HepG2 (cell line): ENCODE results near the gene NAA25. TPM values are rescaled to one million over a fixed set of nuclear protein-coding genes. Genes with fewer than 3 reads are reported as not detected.
"Not testable (repeated sequence)": the region's sequence is repeated elsewhere in the genome, so short reads cannot be mapped to it uniquely, and the experiment has no call there.

ENCODE experiments used
- ATAC-seq: fragments of 200-7000 bp; cut with Tn5 transposase; 3 replicates; pipeline ENCODE4 v1.9.1; 2020; ENCODE audit warnings: mild to moderate bottlenecking, moderate library complexity
- BruUV-seq: library from RNA; stranded (reverse); fragments of 400-500 nt; replicated peaks from 2 replicates; lab custom pipeline; 2021; lab: Mats Ljungman, UMichigan
- CTCF ChIA-PET: fragments of 300-600 bp; formaldehyde crosslinking; extraction: SDS; loops from one replicate; lab custom pipeline; 2021; ENCODE audit warnings: low total read pairs, inconsistent platforms, low intra/inter-chr PET ratio; lab: Yijun Ruan, JAX
- POLR2A ChIA-PET: fragments of 350-600 bp; sonication (Branson Sonifier 250); formaldehyde crosslinking; loops from one replicate; lab custom pipeline; 2020; ENCODE audit warnings: antibody characterized with exemption, inconsistent platforms; lab: Yijun Ruan, JAX
- DNase-seq: peaks from one replicate; pipeline ENCODE4 v3.0.0-alpha.2; 2015; ENCODE audit warnings: low spot score
- FAIRE-seq: peaks from 3 replicates; lab custom pipeline; 2011; peaks lifted over from hg19 to GRCh38; lab: Jason Lieb, UNC
- H2AFZ ChIP-seq: one replicate; pipeline ENCODE4 v1.6.1; 2011; ENCODE audit warnings: low read length, inconsistent platforms
- H3K27ac ChIP-seq: fragments of 300-600 bp; 3 replicates; pipeline ENCODE4 v1.8.0; 2011; ENCODE audit warnings: mixed run types, mild to moderate bottlenecking, mixed read lengths, low read length, inconsistent platforms; ENCODE audit not compliant: insufficient read depth; ENCODE audit errors: extremely low read length
- H3K27me3 ChIP-seq, 2 experiments: fragments of 200-600 bp in 1 of 2; 2 replicates in 1 of 2; 3 replicates in 1 of 2; pipeline versions ENCODE4 v1.6.0 to v1.8.0; 2011; ENCODE audit warnings: low read length in 2 of 2, mild to moderate bottlenecking in 2 of 2, moderate library complexity in 2 of 2, inconsistent platforms in 1 of 2; ENCODE audit not compliant: insufficient read depth in 2 of 2, control insufficient read depth in 1 of 2
- H3K36me3 ChIP-seq, 2 experiments: fragments of 200-600 bp in 1 of 2; replicated peaks in 1 of 2; 2 replicates in 1 of 2; 3 replicates in 1 of 2; pipeline versions ENCODE4 v1.5.1 to v1.8.0; 2011; ENCODE audit warnings: low read length in 2 of 2, inconsistent platforms in 1 of 2; ENCODE audit not compliant: insufficient read depth in 2 of 2, control insufficient read depth in 1 of 2
- H3K4me1 ChIP-seq: 2 replicates; pipeline ENCODE4 v1.5.1; 2012; ENCODE audit warnings: low read length, inconsistent platforms; ENCODE audit not compliant: insufficient read depth
- H3K4me2 ChIP-seq: 2 replicates; pipeline ENCODE4 v1.6.0; 2011; ENCODE audit warnings: low read depth, low read length, inconsistent platforms
- H3K4me3 ChIP-seq, 3 experiments: fragments of 200-600 bp in 1 of 3; sonication (generic), shearing (Covaris generic) in 1 of 3; replicated peaks in 1 of 3; 2 replicates each; pipeline ENCODE4 v1.5.1; 2011 to 2016; ENCODE audit warnings: low read length in 3 of 3, inconsistent platforms in 2 of 3, low read depth in 2 of 3, mild to moderate bottlenecking in 2 of 3, control low read depth in 1 of 3, mixed read lengths in 1 of 3; ENCODE audit not compliant: insufficient read depth in 1 of 3
- H3K79me2 ChIP-seq: one replicate; pipeline ENCODE4 v1.6.1; 2011; ENCODE audit warnings: low read length, inconsistent platforms; ENCODE audit not compliant: insufficient read depth
- H3K9ac ChIP-seq: 2 replicates; pipeline ENCODE4 v1.6.0; 2011; ENCODE audit warnings: mild to moderate bottlenecking, low read depth, low read length, inconsistent platforms; ENCODE audit not compliant: insufficient read depth
- H3K9me3 ChIP-seq: 2 replicates; pipeline ENCODE4 v1.5.1; 2012; ENCODE audit warnings: mild to moderate bottlenecking, low read length
- H4K20me1 ChIP-seq: 2 replicates; pipeline ENCODE4 v1.6.0; 2011; ENCODE audit warnings: inconsistent platforms, mild to moderate bottlenecking, low read length, moderate library complexity; ENCODE audit not compliant: insufficient read depth
- FOSL2 ChIP-seq: sonication (generic); formaldehyde crosslinking; IDR thresholded peaks from 2 replicates; pipeline ENCODE4 v1.4.0; 2020; ENCODE audit warnings: missing genetic modification reagents
- KAT7 ChIP-seq: IDR thresholded peaks from 2 replicates; pipeline ENCODE4 v1.6.1; 2018; ENCODE audit warnings: borderline replicate concordance, missing compliant biosample characterization
- MYC ChIP-seq: sonication (generic); formaldehyde crosslinking; IDR thresholded peaks from 2 replicates; pipeline ENCODE4 v1.9.0; 2021; ENCODE audit warnings: missing genetic modification reagents, borderline replicate concordance
- PITX1 ChIP-seq: sonication (generic); formaldehyde crosslinking; IDR thresholded peaks from 2 replicates; pipeline ENCODE4 v1.5.1; 2020; ENCODE audit warnings: mild to moderate bottlenecking, missing genetic modification reagents
- SOX6 ChIP-seq, 2 experiments: fragments of 450-650 bp in 1 of 2; sonication (generic) in 1 of 2; formaldehyde crosslinking in 1 of 2; IDR thresholded peaks; 2 replicates each; pipeline versions ENCODE4 v1.4.0 to v1.6.1; 2017 to 2020; ENCODE audit warnings: antibody characterized with exemption in 1 of 2, mild to moderate bottlenecking in 1 of 2, missing genetic modification reagents in 1 of 2
- ZMYM2 ChIP-seq: sonication (generic); formaldehyde crosslinking; IDR thresholded peaks from 2 replicates; pipeline ENCODE4 v1.8.0; 2022; ENCODE audit warnings: mild to moderate bottlenecking, missing genetic modification reagents
- ZMYM3 ChIP-seq: sonication (generic); formaldehyde crosslinking; IDR thresholded peaks from 2 replicates; pipeline ENCODE4 v1.5.1; 2020; ENCODE audit warnings: mild to moderate bottlenecking, missing genetic modification reagents
- ZMYM4 ChIP-seq: sonication (generic); formaldehyde crosslinking; IDR thresholded peaks from 2 replicates; pipeline ENCODE4 v1.8.1; 2023; ENCODE audit warnings: mild to moderate bottlenecking, missing genetic modification reagents
- ZNF121 ChIP-seq: sonication (generic); formaldehyde crosslinking; IDR thresholded peaks from 2 replicates; pipeline ENCODE4 v1.5.0; 2020; ENCODE audit warnings: mild to moderate bottlenecking, missing genetic modification reagents
- ZNF362 ChIP-seq: sonication (generic); formaldehyde crosslinking; IDR thresholded peaks from 2 replicates; pipeline ENCODE4 v1.4.0; 2020; ENCODE audit warnings: missing genetic modification reagents, mild to moderate bottlenecking, borderline replicate concordance
- ZNF556 ChIP-seq: sonication (generic); formaldehyde crosslinking; IDR thresholded peaks from 2 replicates; pipeline ENCODE4 v1.4.0; 2020; ENCODE audit warnings: mild to moderate bottlenecking, missing genetic modification reagents, borderline replicate concordance
- ZNF687 ChIP-seq: sonication (generic); formaldehyde crosslinking; IDR thresholded peaks from 2 replicates; pipeline ENCODE4 v1.5.1; 2020; ENCODE audit warnings: mild to moderate bottlenecking, missing genetic modification reagents, moderate library complexity
- WGBS: methylation state at CpG from one replicate; pipeline ENCODE4 v1.1.6; 2017; ENCODE audit warnings: low lambda C conversion rate; 5-methylcytosine and 5-hydroxymethylcytosine counted together
- in situ Hi-C: cut with HindIII; loops from 2 replicates; pipeline ENCODE4 v1.10.0; 2017; ENCODE audit warnings: low pct_unique_long_range_greater_than_20kb; ENCODE audit not compliant: extremely low pct_ligation_motif_present
- intact Hi-C: fragments of 100-400 bp; cut with micrococcal nuclease; formaldehyde crosslinking; loops from one replicate; pipeline ENCODE4 v1.10.0; 2022; ENCODE audit not compliant: unreplicated experiment
- polyA plus RNA-seq, 8 experiments: library from polyadenylated mRNA; depleted of rRNA in 3 of 8; stranded (reverse) in 7 of 8; unstranded in 1 of 8; fragments of >200 nt; fragmentation: Illumina TruSeq in 4 of 8; extraction: Trizol in 4 of 8; gene quantifications; 2 replicates each; pipeline versions ENCODE4 v1.2.1 to v1.2.3, GENCODE V29; 2011 to 2016; ENCODE audit warnings: low read depth in 4 of 8, missing spikeins in 1 of 8, mixed read lengths in 1 of 8; ENCODE audit not compliant: insufficient read depth in 1 of 8
- total RNA-seq, 5 experiments: library from RNA; depleted of rRNA; stranded (reverse); fragments of >200 nt; fragmentation: Illumina TruSeq; extraction: Trizol; gene quantifications; 2 replicates each; pipeline ENCODE4 v1.2.3, GENCODE V29; 2016; ENCODE audit warnings: low read depth in 1 of 5

The NAA25 gene
- total and polyA plus RNA-seq, 2 of the 13 experiments (the other 11 are each of a cell fraction or from before 2014, with no cell fraction given), result 11.4 to 32.0 TPM

- BruUV-seq; CTCF ChIA-PET; ATAC-seq; H4K20me1 ChIP-seq; H3K27me3 ChIP-seq; H3K36me3 ChIP-seq; H3K9me3 ChIP-seq; H2AFZ ChIP-seq; FAIRE-seq; DNase-seq; TF ChIP-seq SOX6 (IDR thresholded peaks at IDR 0.05): not testable (repeated sequence)
- 16% methylated on average over 20 of the region's 20 CpGs for WGBS
- intact Hi-C loops (loop anchor here (5.0 kb wide), 1 partner anchor 61 kb away; no protein-coding TSS in a partner anchor), in situ Hi-C loops (loop anchor here (5.0 to 10.0 kb wide), 2 partner anchors 61 to 304 kb away; partner anchors contain the start of gene PTPN11)
- H3K4me2 ChIP-seq, result peak overlapping the region; percentile 66
- peak overlapping the region; percentile 93 for H3K27ac ChIP-seq
- peak overlapping the region; percentile 64; the same call in 1 of the 2 replicates for H3K9ac ChIP-seq
- H3K4me1 ChIP-seq, result peaks cover 52% of the 10 kb centered on the region
- peak overlapping the region; percentile 46 to 91 (median 90); a peak in 5 of 6 replicates for H3K4me3 ChIP-seq
- TF ChIP-seq KAT7 (CRISPR knock-in tag), result 0 out of 2 replicates have a peak, but pooled peaks have one; percentile 38
- TF ChIP-seq SOX6 (CRISPR knock-in tag; IDR thresholded peaks at IDR 0.05), result 0 out of 2 replicates have a peak, but pooled peaks have one; percentile 13
- 0 out of 2 replicates have a peak, but pooled peaks have one; percentile 6 for TF ChIP-seq MYC
- TF ChIP-seq ZNF687 (CRISPR knock-in tag), result peak; percentile 16; the same call in 1 of the 2 replicates
- peak; percentile 73 for TF ChIP-seq ZMYM3 (CRISPR knock-in tag)
- 0 out of 2 replicates have a peak, but pooled peaks have one; percentile 24 for TF ChIP-seq PITX1 (CRISPR knock-in tag)
- 0 out of 2 replicates have a peak, but pooled peaks have one; percentile 6 for TF ChIP-seq ZNF556 (CRISPR knock-in tag)
- TF ChIP-seq FOSL2, result peak; percentile 29; the same call in 1 of the 2 replicates
- 0 out of 2 replicates have a peak, but pooled peaks have one; percentile 9 for TF ChIP-seq ZNF362
- TF ChIP-seq ZMYM4 (CRISPR knock-in tag), result 0 out of 2 replicates have a peak, but pooled peaks have one; percentile 16
- TF ChIP-seq ZMYM2, result peak; percentile 50; the same call in 1 of the 2 replicates
- TF ChIP-seq ZNF121, result peak; percentile 79
- peaks cover 31% of the 10 kb centered on the region for H3K79me2 ChIP-seq
- POLR2A ChIA-PET, result interaction anchor here (0.9 to 9.5 kb wide), 2 partner anchors 11 to 15 kb away, joined by 3 to 85 read pairs; partner anchors contain the start of gene TRAFD1
Observed at GRCh38 chr12:112110787-112111662, 2.4 kb upstream of the NAA25 start.
